ENCODE data around the gene COX19. TPM values are rescaled to one million over a fixed set of nuclear protein-coding genes. Genes with fewer than 3 reads are reported as not detected.

COX19 gene
- total and polyA plus RNA-seq, 2 experiments from 2014 or later, result 11.7 to 12.6 TPM

DNA sequence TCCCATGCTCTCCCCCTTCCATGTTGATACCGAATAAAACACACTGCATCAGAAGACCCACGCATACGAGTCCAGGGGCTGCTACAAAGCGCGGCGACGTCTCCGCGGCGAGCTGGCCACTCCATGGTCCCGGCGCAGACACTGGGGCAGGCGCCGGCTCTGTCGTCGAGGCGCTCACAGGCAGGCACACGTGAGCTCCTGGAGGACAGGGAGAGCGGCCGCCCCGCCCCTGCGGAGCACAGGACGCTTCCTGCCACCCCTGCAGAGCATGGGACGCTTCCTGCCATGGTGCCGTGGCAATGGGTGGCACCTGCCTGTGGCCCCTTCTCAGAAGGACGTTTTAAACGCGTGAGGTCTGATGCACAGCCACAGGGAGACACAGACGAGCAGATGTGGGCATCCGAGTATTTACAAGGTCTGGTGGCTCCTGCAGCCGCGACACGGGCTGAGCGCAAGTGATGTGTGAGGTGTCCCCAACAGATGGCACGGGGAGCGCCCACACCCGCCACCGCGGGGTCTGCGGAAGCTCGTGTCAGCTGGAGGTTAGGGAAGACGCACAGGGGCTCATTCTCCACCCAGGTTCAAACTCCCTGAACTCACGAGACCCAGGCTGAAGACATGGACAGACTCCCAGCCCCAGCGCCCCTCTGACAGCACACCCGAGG lies 47.6 kb upstream of the COX19 start:
- H3K4me1 ChIP-seq (ENCODE audit: insufficient read depth), result no peaks in the 10 kb centered on the region; the same call in 1 of the 2 replicates
- peaks cover 8% of the 10 kb centered on the region for H4K20me1 ChIP-seq (replicated peaks; ENCODE audit: insufficient read depth)
- no peaks in the 10 kb centered on the region for H3K27me3 ChIP-seq (ENCODE audit: insufficient read depth)
- peaks cover 4% of the 10 kb centered on the region; the same call in 1 of the 2 replicates for H3K79me2 ChIP-seq (replicated peaks; ENCODE audit: insufficient read depth)
- DNase-seq (ENCODE audit: low spot score), result no peak
- Mint-ChIP-seq H3K27ac (peak overlapping the region; percentile 36; the same call in 1 of the 2 replicates), H3K4me3 (no peak overlapping the region), H3K36me3 (ENCODE audit: low read depth) (peaks cover 14% of the 10 kb centered on the region), H3K27me3 (ENCODE audit: insufficient read depth, low read depth, poor library complexity) (peaks cover 13% of the 10 kb centered on the region), H3K9me3 (no peaks in the 10 kb centered on the region; the same call in 1 of the 3 replicates), H3K4me1 (peaks cover 2% of the 10 kb centered on the region; the same call in 1 of the 3 replicates)
- H3K9me2 ChIP-seq (ENCODE audit: insufficient read depth), result no peaks in the 10 kb centered on the region
- no peak overlapping the region for H3K4me3 ChIP-seq
- H3K36me3 ChIP-seq (ENCODE audit: insufficient read depth), result no peaks in the 10 kb centered on the region
- no peak overlapping the region for H3K27ac ChIP-seq (ENCODE audit: low read depth)
- TF ChIP-seq EZH2 (IDR thresholded peaks at IDR 0.05; ENCODE audit: low read depth, unreplicated experiment) (no peak), JUNB (IDR thresholded peaks at IDR 0.05; ENCODE audit: unreplicated experiment) (no peak), CREB1 (CRISPR knock-in tag; IDR thresholded peaks at IDR 0.05; ENCODE audit: low read depth) (no peak), STAT1 (IDR thresholded peaks at IDR 0.05; ENCODE audit: unreplicated experiment) (no peak), POLR2AphosphoS5 (IDR thresholded peaks at IDR 0.05; ENCODE audit: low read depth) (no peak), ZNF331 (CRISPR knock-in tag; IDR thresholded peaks at IDR 0.05; ENCODE audit: low read depth) (no peak), ZNF462 (CRISPR knock-in tag; IDR thresholded peaks at IDR 0.05) (no peak), NANOG (IDR thresholded peaks at IDR 0.05; ENCODE audit: borderline replicate concordance) (no peak), EZH2phosphoT487 (IDR thresholded peaks at IDR 0.05; ENCODE audit: unreplicated experiment) (no peak), ZNF114 (CRISPR knock-in tag; IDR thresholded peaks at IDR 0.05) (no peak)
- TF ChIP-seq, protein P1, sequence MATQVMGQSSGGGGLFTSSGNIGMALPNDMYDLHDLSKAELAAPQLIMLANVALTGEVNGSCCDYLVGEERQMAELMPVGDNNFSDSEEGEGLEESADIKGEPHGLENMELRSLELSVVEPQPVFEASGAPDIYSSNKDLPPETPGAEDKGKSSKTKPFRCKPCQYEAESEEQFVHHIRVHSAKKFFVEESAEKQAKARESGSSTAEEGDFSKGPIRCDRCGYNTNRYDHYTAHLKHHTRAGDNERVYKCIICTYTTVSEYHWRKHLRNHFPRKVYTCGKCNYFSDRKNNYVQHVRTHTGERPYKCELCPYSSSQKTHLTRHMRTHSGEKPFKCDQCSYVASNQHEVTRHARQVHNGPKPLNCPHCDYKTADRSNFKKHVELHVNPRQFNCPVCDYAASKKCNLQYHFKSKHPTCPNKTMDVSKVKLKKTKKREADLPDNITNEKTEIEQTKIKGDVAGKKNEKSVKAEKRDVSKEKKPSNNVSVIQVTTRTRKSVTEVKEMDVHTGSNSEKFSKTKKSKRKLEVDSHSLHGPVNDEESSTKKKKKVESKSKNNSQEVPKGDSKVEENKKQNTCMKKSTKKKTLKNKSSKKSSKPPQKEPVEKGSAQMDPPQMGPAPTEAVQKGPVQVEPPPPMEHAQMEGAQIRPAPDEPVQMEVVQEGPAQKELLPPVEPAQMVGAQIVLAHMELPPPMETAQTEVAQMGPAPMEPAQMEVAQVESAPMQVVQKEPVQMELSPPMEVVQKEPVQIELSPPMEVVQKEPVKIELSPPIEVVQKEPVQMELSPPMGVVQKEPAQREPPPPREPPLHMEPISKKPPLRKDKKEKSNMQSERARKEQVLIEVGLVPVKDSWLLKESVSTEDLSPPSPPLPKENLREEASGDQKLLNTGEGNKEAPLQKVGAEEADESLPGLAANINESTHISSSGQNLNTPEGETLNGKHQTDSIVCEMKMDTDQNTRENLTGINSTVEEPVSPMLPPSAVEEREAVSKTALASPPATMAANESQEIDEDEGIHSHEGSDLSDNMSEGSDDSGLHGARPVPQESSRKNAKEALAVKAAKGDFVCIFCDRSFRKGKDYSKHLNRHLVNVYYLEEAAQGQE (IDR thresholded peaks at IDR 0.05; ENCODE audit: unreplicated experiment), result no peak
- TF ChIP-seq, protein P2, sequence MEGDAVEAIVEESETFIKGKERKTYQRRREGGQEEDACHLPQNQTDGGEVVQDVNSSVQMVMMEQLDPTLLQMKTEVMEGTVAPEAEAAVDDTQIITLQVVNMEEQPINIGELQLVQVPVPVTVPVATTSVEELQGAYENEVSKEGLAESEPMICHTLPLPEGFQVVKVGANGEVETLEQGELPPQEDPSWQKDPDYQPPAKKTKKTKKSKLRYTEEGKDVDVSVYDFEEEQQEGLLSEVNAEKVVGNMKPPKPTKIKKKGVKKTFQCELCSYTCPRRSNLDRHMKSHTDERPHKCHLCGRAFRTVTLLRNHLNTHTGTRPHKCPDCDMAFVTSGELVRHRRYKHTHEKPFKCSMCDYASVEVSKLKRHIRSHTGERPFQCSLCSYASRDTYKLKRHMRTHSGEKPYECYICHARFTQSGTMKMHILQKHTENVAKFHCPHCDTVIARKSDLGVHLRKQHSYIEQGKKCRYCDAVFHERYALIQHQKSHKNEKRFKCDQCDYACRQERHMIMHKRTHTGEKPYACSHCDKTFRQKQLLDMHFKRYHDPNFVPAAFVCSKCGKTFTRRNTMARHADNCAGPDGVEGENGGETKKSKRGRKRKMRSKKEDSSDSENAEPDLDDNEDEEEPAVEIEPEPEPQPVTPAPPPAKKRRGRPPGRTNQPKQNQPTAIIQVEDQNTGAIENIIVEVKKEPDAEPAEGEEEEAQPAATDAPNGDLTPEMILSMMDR (conservative IDR thresholded peaks at IDR 0.05; ENCODE audit: low read depth in 2 of 2), result no peak
- TF ChIP-seq, protein P3, sequence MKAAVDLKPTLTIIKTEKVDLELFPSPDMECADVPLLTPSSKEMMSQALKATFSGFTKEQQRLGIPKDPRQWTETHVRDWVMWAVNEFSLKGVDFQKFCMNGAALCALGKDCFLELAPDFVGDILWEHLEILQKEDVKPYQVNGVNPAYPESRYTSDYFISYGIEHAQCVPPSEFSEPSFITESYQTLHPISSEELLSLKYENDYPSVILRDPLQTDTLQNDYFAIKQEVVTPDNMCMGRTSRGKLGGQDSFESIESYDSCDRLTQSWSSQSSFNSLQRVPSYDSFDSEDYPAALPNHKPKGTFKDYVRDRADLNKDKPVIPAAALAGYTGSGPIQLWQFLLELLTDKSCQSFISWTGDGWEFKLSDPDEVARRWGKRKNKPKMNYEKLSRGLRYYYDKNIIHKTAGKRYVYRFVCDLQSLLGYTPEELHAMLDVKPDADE (IDR thresholded peaks at IDR 0.05), result no peak
- H3K4me2 ChIP-seq, result no peak overlapping the region
- no peak overlapping the region for H2AFZ ChIP-seq
- no peak for ATAC-seq
- H3F3A ChIP-seq (replicated peaks; ENCODE audit: low read depth), result peaks cover 5% of the 10 kb centered on the region; the same call in 1 of the 2 replicates
